Measurements from ENCODE around the gene SH3BP1. TPM values are rescaled to one million over a fixed set of nuclear protein-coding genes. Genes with fewer than 3 reads are reported as not detected.

SH3BP1 gene
- total RNA-seq, 1 experiment from 2014 or later, result 39.4 TPM

GRCh38 chr22:37686002-37686982 lies 46.8 kb downstream of the SH3BP1 start, which contains the start of gene NOL12 (continued):
- TF ChIP-seq ZNF425 (CRISPR knock-in tag; conservative IDR thresholded peaks at IDR 0.05) (no peak), IRF2 (CRISPR knock-in tag; IDR thresholded peaks at IDR 0.05; ENCODE audit: borderline replicate concordance, low read depth) (no peak), CDX4 (CRISPR knock-in tag; IDR thresholded peaks at IDR 0.05; ENCODE audit: borderline replicate concordance) (no peak), MXD4 (CRISPR knock-in tag; IDR thresholded peaks at IDR 0.05; ENCODE audit: borderline replicate concordance) (no peak), ZNF138 (CRISPR knock-in tag; conservative IDR thresholded peaks at IDR 0.05) (no peak), KAT7 (CRISPR knock-in tag; IDR thresholded peaks at IDR 0.05; ENCODE audit: borderline replicate concordance) (0 out of 2 replicates have a peak, but pooled peaks have one; percentile 49), GRHL2 (CRISPR knock-in tag; IDR thresholded peaks at IDR 0.05; ENCODE audit: insufficient replicate concordance, severe bottlenecking) (no peak), MYBL2 (CRISPR knock-in tag; IDR thresholded peaks at IDR 0.05) (0 out of 2 replicates have a peak, but pooled peaks have one; percentile 9), GABPB1 (CRISPR knock-in tag; IDR thresholded peaks at IDR 0.05) (peak; percentile 88), MLX (CRISPR knock-in tag; IDR thresholded peaks at IDR 0.05) (no peak), E2F1 (CRISPR knock-in tag; IDR thresholded peaks at IDR 0.05) (no peak), ATF1 (CRISPR knock-in tag; IDR thresholded peaks at IDR 0.05) (no peak), RELA (CRISPR knock-in tag; IDR thresholded peaks at IDR 0.05; ENCODE audit: borderline replicate concordance) (no peak), HMGXB4 (CRISPR knock-in tag; IDR thresholded peaks at IDR 0.05) (peak; percentile 40; the same call in 1 of the 2 replicates), E2F5 (CRISPR knock-in tag; IDR thresholded peaks at IDR 0.05) (0 out of 2 replicates have a peak, but pooled peaks have one; percentile 6), IRF1 (CRISPR knock-in tag; IDR thresholded peaks at IDR 0.05) (no peak), SP1 (CRISPR knock-in tag; conservative IDR thresholded peaks at IDR 0.05) (peak; percentile 96), ZNF416 (CRISPR knock-in tag; IDR thresholded peaks at IDR 0.05) (no peak), ZNF423 (CRISPR knock-in tag; IDR thresholded peaks at IDR 0.05) (no peak), FOXP4 (CRISPR knock-in tag; IDR thresholded peaks at IDR 0.05) (no peak), NR2C2 (CRISPR knock-in tag; IDR thresholded peaks at IDR 0.05) (no peak), ZBTB21 (CRISPR knock-in tag; IDR thresholded peaks at IDR 0.05; ENCODE audit: borderline replicate concordance) (no peak), MAX (CRISPR knock-in tag; IDR thresholded peaks at IDR 0.05) (peak; percentile 80), GTF2I (CRISPR knock-in tag; conservative IDR thresholded peaks at IDR 0.05) (0 out of 2 replicates have a peak, but pooled peaks have one; percentile 10), NR3C1 (CRISPR knock-in tag; conservative IDR thresholded peaks at IDR 0.05; ENCODE audit: low read depth) (no peak)

All from WTC11 (cell line).